Spleen (tissue), 7 donors: ENCODE measurements around the gene KANSL3.

Source experiments
- POLR2AphosphoS5 ChIP-seq, 3 donors: sonication (generic); formaldehyde crosslinking; IDR thresholded peaks; one replicate each; pipeline ENCODE4 v1.5.1; 2017; ENCODE audit warnings: antibody characterized with exemption in 3 of 3
- TF ChIP-seq, protein P1 (sequence below), 11 experiments: fragments of 200-600 bp in 7 of 11; fragments of 450-650 bp in 4 of 11; sonication (generic) in 4 of 11; IDR thresholded peaks in 8 of 11; conservative IDR thresholded peaks in 3 of 11; 1 replicate in 7 of 11; 2 replicates in 4 of 11; pipeline versions ENCODE4 v1.4.0 to v1.8.0; 2016 to 2021; ENCODE audit warnings: antibody characterized with exemption in 11 of 11, inconsistent platforms in 4 of 11, mild to moderate bottlenecking in 1 of 11
- donor health status: DM: no; HTN: no; CAD: no; lungs with moderate emphysema.
- donor health status: DM: no; HTN: no; CAD: no.
- donor health status: DM: no; HTN: no; CAD: no.

DNA sequence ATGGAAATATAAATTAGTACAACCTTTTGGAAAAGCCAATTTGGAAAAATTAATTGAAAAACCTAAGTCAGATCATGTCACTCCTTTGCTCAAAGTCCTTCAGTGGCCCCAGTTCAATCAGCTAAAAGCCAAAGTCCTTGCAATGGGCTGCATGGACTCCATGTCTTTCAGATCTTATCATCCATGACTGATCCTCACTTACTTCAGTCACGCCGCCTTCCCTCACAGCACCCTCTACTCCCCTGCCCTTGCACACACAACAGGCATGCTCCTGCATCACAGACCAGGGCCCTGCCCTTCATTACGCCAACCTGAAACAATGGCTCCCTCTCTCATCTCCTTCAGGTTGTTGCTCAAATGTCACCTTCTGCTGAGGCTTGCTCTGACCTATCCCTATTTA, 15.6 kb downstream of the KANSL3 start:
- TF ChIP-seq, protein P1, sequence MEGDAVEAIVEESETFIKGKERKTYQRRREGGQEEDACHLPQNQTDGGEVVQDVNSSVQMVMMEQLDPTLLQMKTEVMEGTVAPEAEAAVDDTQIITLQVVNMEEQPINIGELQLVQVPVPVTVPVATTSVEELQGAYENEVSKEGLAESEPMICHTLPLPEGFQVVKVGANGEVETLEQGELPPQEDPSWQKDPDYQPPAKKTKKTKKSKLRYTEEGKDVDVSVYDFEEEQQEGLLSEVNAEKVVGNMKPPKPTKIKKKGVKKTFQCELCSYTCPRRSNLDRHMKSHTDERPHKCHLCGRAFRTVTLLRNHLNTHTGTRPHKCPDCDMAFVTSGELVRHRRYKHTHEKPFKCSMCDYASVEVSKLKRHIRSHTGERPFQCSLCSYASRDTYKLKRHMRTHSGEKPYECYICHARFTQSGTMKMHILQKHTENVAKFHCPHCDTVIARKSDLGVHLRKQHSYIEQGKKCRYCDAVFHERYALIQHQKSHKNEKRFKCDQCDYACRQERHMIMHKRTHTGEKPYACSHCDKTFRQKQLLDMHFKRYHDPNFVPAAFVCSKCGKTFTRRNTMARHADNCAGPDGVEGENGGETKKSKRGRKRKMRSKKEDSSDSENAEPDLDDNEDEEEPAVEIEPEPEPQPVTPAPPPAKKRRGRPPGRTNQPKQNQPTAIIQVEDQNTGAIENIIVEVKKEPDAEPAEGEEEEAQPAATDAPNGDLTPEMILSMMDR (IDR thresholded peaks at IDR 0.05 in 8 of 11, conservative IDR thresholded peaks at IDR 0.05 in 3 of 11) = no peak
- TF ChIP-seq POLR2AphosphoS5 (IDR thresholded peaks at IDR 0.05) = no peak
